ENCODE data around the gene ADIPOR2.

ADIPOR2 gene

DNA sequence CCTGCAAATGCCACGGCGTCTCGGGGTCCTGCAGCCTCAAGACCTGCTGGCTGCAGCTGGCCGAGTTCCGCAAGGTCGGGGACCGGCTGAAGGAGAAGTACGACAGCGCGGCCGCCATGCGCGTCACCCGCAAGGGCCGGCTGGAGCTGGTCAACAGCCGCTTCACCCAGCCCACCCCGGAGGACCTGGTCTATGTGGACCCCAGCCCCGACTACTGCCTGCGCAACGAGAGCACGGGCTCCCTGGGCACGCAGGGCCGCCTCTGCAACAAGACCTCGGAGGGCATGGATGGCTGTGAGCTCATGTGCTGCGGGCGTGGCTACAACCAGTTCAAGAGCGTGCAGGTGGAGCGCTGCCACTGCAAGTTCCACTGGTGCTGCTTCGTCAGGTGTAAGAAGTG is 45.1 kb upstream of the ADIPOR2 start:
- TF ChIP-seq, protein P1, sequence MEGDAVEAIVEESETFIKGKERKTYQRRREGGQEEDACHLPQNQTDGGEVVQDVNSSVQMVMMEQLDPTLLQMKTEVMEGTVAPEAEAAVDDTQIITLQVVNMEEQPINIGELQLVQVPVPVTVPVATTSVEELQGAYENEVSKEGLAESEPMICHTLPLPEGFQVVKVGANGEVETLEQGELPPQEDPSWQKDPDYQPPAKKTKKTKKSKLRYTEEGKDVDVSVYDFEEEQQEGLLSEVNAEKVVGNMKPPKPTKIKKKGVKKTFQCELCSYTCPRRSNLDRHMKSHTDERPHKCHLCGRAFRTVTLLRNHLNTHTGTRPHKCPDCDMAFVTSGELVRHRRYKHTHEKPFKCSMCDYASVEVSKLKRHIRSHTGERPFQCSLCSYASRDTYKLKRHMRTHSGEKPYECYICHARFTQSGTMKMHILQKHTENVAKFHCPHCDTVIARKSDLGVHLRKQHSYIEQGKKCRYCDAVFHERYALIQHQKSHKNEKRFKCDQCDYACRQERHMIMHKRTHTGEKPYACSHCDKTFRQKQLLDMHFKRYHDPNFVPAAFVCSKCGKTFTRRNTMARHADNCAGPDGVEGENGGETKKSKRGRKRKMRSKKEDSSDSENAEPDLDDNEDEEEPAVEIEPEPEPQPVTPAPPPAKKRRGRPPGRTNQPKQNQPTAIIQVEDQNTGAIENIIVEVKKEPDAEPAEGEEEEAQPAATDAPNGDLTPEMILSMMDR (IDR thresholded peaks at IDR 0.05; ENCODE audit: insufficient read depth, low read length, missing control alignments), result no peak
- ChIA-PET CTCF (interaction anchor here (0.6 to 20.3 kb wide), 5 partner anchors 8 to 294 kb away, joined by 3 to 767 read pairs (median 36); partner anchors contain the start of gene WNT5B), POLR2A (no interaction called here)
- H3K4me3 ChIP-seq (ENCODE audit: low read depth, low read length), result no peak overlapping the region
- no peak for DNase-seq (ENCODE audit: low read depth, low spot score)

DNA sequence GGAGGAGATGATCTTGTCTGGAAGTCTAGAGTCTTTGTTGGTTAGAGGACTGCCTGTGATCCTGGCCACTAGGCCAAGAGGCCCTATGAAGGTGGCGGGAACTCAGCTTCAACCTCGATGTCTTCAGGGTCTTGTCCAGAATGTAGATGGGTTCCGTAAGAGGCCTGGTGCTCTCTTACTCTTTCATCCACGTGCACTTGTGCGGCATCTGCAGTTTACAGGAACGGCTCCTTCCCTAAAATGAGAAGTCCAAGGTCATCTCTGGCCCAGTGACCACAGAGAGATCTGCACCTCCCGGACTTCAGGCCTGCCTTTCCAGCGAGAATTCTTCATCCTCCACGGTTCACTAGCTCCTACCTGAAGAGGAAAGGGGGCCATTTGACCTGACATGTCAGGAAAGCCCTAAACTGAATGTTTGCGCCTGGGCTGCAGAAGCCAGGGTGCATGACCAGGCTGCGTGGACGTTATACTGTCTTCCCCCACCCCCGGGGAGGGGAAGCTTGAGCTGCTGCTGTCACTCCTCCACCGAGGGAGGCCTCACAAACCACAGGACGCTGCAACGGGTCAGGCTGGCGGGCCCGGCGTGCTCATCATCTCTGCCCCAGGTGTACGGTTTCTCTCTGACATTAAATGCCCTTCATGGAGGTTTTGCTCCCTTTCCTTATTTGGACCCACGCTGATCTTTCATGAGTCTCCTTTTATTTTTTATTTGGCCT is 44.1 kb upstream of the ADIPOR2 start:
- TF ChIP-seq, protein P1 (IDR thresholded peaks at IDR 0.05; ENCODE audit: insufficient read depth, low read length, missing control alignments), result no peak
- POLR2A ChIA-PET, result no interaction called here
- DNase-seq (ENCODE audit: low read depth, low spot score), result no peak
- H3K4me3 ChIP-seq (ENCODE audit: low read depth, low read length), result no peak overlapping the region
- CTCF ChIA-PET, result interaction anchor here (0.6 to 20.3 kb wide), 5 partner anchors 7 to 293 kb away, joined by 3 to 767 read pairs (median 36); partner anchors contain the start of gene WNT5B

DNA sequence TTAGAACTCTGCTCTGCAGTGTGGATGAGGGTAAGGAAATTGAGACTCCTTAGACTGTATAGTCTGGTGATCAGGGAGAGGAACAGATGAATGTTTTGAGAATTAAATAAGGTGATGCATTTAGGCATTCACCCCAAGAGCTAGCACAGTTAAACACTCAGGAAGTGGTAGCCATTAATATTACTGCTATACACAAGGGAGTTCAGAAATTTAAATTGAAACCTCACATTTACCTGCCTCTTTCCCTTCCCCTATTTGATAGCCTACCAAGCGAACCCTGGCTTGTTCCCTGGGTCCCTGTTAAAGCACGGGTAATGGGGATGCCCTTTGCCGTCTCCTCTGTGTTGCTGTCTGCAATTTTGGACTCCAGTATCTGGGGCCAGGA is 43.6 kb upstream of the ADIPOR2 start:
- ChIA-PET POLR2A (no interaction called here), CTCF (interaction anchor here (5.5 to 20.3 kb wide), 3 partner anchors 13 to 293 kb away, joined by 36 to 767 read pairs (median 223); partner anchors contain the start of gene WNT5B)
- TF ChIP-seq, protein P1 (IDR thresholded peaks at IDR 0.05; ENCODE audit: insufficient read depth, low read length, missing control alignments), result no peak
- no peak for DNase-seq (ENCODE audit: low read depth, low spot score)
- H3K4me3 ChIP-seq (ENCODE audit: low read depth, low read length), result no peak overlapping the region

DNA sequence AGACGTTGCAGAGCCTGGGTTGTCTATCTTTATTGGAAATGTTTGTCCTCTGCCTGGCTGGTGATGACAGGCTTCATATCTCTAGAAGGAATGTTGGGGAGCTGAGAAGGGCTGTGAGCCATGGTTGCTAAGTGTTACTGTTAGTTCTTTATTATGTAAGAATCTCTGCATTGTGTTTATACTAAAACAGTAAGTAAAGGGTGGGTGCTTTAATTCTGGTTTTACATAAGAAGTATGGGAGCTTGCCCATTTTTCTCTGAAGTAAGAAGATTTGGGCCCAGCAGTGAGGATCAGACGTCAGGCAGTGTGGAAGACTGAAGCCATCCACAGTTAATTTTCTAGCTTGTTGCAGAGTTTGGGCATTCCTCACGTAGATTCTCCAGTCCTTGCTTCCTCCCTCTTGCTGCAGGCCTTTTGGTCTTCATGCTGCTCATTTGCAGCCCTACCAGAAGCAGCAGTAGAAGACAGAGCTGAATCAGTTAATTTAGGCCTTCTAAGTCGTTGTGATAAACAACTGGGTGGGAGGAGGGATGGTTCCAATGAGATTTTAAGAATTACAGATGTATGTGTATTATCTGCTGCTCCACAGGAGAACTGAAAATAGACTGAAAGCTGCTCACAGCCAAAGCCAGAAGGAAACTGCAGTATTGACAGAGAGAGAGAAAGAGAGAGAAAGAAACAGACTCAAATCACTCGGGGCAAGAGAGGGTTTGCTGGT is 40.5 kb upstream of the ADIPOR2 start:
- TF ChIP-seq, protein P1 (IDR thresholded peaks at IDR 0.05; ENCODE audit: insufficient read depth, low read length, missing control alignments), result no peak
- ChIA-PET POLR2A (no interaction called here), CTCF (interaction anchor here (1.1 to 20.3 kb wide), 6 partner anchors 10 to 289 kb away, joined by 3 to 767 read pairs (median 38); partner anchors contain the start of gene WNT5B)
- H3K4me3 ChIP-seq (ENCODE audit: low read depth, low read length), result no peak overlapping the region
- DNase-seq (ENCODE audit: low read depth, low spot score), result no peak

DNA sequence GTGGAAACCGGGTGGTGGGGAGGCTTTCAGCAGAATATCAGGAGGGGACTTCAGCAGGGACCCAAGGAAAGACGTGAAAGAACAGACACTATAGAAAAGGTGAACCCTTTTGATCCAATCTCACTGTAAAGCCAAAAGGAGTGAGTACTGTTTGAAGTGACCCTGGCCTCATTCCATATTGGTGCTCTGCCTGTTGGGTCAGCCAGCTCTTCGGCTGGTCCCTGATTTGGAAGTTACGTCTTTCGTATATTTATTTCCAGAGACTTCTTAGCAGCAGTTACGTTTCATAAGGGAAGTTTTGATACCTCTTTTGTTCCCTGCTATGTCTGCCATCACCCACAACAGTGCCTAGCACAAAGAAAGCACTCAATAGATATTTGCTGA is 39.9 kb upstream of the ADIPOR2 start:
- ChIA-PET POLR2A (no interaction called here), CTCF (interaction anchor here (1.5 to 20.3 kb wide), 5 partner anchors 10 to 289 kb away, joined by 3 to 767 read pairs (median 39); partner anchors contain the start of gene WNT5B)
- no peak overlapping the region for H3K4me3 ChIP-seq (ENCODE audit: low read depth, low read length)
- DNase-seq (ENCODE audit: low read depth, low spot score), result no peak
- TF ChIP-seq, protein P1 (IDR thresholded peaks at IDR 0.05; ENCODE audit: insufficient read depth, low read length, missing control alignments), result no peak

DNA sequence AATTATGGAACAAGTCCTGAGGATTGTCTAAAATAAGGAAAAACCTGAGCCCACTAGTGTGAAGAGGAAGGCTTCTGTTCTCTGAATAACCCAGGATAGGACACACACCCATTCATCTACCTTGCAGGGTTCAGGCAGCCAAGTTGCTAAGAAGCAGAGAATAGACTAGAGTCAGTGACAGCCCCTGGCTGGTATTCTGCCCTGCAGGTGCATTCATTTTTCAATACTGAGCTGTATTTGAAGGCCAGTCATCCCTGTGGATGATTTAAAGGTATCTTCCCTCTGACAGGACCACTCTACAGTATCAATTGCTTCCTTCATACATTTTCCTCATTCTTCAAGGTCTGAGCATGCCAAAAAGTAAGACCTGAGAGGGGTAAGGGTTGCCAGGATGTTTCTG is 38.9 kb upstream of the ADIPOR2 start:
- H3K4me3 ChIP-seq (ENCODE audit: low read depth, low read length), result no peak overlapping the region

More for the DNA sequence above, 38.9 kb upstream of the ADIPOR2 start:
- ChIA-PET POLR2A (interaction anchor here (0.7 kb wide), 1 partner anchor 288 kb away, joined by 3 read pairs; no protein-coding TSS in a partner anchor), CTCF (interaction anchor here (1.3 to 20.3 kb wide), 8 partner anchors 8 to 288 kb away, joined by 3 to 767 read pairs (median 34); partner anchors contain the start of gene WNT5B)
- no peak for DNase-seq (ENCODE audit: low read depth, low spot score)
- TF ChIP-seq, protein P1 (IDR thresholded peaks at IDR 0.05; ENCODE audit: insufficient read depth, low read length, missing control alignments), result no peak

Data from AG04449 (cell line).